HG02973 (cell line): Measurements from ENCODE around the gene FAM89B.
"Not testable (repeated sequence)": the region's sequence is repeated elsewhere in the genome, so short reads cannot be mapped to it uniquely, and the experiment has no call there.

ENCODE experiments used
- ATAC-seq: cut with Tn5 transposase; IDR thresholded peaks from one replicate; pipeline ENCODE4 v1.9.1; 2021; ENCODE audit warnings: moderate library complexity; ENCODE audit not compliant: unreplicated experiment

The FAM89B gene

DNA sequence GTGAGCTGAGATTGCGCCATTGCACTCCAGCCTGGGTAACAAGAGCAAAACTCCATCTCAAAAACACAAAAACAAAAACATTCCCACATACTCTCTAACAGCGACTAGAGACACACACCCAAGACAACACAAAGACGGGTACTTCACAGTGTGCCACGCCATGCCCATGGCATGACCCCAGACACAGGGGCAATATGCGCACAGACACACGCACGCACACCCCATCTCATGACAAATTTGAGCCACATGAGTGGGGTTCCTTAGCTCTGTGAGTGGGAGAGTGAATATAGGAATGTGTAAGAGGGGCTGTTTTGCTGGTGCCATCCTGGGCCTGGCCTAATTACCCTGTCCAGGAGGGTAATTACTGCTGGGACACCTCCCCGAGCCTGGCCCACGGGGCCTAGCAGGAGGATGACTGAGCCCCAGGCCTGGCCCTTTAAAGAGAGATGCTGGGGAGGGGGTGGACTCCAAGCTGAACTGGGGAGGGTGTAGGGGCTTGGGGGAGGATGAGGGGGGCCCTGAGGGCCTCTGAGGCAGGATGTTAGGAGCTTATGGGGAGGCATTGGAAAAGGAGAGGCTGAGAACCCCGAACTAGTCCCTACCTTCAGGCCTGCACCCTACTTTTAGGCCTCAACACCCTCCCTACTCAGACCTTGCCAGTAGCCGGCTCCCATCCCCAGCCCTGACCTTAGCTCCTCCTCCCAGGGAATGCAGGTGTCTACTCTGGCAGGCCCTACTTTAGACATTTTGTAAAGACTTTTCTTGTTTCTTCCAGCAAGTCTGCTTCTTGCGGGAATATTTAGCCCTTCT is 15.7 kb upstream of the FAM89B start:
- ATAC-seq, result no peak

GRCh38 chr11:65557280-65558001 is 14.9 kb upstream of the FAM89B start:
- no peak for ATAC-seq

GRCh38 chr11:65558002-65558929 is 14.1 kb upstream of the FAM89B start, which contains the start of gene LTBP3:
LTBP3 (minus strand) TSS chr11:65558359; CDS start chr11:65557959, 400 bp downstream.
- no peak for ATAC-seq

DNA sequence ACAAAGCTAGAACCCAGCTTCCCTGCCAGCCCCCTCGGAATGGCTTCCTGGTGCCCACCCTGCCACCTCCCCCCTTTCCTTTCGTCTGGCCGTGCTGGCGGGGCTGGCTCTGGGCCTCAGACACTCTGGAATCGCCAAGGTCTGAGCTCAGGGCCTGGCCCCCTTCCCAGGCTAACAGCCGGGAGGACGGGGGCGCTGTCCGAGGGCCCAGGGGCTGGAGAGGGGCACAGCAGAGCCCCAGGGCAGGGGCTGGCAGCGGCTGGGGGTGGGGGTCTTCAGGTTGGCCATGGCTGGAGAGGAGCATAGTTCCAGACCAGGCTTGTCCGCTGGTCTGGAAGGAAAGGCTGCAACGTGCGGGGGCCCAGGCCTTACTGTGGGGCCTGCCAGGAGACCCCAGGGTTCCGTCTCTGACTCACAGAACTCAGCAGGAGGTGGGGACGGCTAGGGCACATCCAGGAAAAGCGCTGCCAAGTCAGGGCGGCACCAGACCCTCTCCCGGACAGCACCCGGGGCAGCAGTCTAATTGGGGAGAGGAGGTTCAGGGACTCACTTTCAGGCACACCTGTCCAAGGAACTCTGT is 13.3 kb upstream of the FAM89B start:
- no peak for ATAC-seq

GRCh38 chr11:65559535-65559934 is 12.8 kb upstream of the FAM89B start:
- no peak for ATAC-seq

DNA sequence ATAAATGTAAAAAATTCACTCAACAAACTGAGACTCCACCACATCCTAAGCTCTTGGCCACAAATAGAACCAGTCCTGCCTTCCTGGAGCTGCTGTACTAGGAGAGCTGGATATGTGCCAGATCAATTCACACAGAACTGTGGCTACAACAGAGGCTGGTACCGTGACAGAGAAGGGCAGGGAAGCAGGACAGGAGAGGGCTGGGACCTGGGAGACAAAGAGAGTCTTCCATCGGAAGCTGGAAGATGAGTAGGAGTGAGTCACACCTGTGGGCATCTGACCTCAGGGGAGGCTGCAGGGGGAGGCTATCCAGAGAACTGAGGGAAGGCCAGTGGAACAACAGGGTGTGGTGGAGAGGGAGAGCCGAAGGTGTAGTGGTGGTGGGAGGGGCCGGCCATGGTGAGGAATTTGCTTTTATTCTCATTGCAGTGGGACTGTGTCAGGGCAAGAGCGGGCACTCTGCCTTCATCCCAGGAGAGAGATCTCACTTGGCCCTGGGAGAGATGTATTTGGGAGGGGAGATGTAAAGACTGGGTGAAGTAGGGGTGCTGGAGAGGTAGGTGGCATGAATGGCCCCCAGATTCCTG is 12.3 kb upstream of the FAM89B start:
- ATAC-seq, result no peak

- no peak for ATAC-seq
Observed at GRCh38 chr11:65560555-65561418, 11.6 kb upstream of the FAM89B start.

- no peak for ATAC-seq
Observed at GRCh38 chr11:65562020-65562419, 10.3 kb upstream of the FAM89B start.

- no peak for ATAC-seq
Observed at GRCh38 chr11:65562788-65563187, 9.6 kb upstream of the FAM89B start.

- no peak for ATAC-seq
Observed at GRCh38 chr11:65563601-65564000, 8.7 kb upstream of the FAM89B start.

- ATAC-seq, result not testable (repeated sequence)
Observed at GRCh38 chr11:65564879-65565559, 7.3 kb upstream of the FAM89B start.

DNA sequence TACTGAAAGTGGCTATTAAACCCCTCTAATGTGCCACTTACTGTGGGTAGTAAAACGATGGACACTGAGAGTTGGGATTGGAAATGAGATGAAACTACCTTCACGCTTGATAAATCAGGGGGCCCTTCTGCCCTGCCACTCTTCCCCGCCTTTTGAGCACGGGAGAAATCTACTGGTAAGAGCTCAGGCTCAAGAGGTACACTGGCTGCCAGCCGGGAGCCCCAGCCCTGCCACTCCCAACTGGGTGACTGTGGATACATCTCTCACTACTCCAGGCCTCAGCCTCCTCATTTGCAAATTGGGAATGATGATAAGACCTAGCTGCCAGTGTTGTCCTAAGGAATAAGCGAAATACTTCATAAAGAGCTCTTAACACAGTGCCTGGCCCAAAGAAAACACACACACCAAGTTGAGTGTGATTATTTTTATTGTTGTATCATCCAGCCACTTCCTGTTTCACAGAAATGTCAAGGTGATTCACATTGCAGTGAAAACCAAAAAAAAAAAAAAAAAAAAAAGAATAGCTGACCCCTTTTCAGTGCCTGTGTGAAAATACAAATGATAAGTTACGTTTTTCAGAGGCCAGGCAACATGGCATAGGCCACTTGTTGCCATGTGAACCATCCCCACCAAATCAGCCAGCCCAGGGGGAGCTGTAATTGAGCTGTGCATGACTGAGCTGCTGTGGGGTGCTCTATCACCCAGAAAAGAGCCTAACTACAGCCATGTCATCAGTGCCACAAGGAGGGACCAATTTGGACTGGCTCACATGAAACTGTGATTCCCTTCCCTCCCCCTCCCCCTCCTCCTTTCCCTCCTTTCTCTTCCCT is 6.5 kb upstream of the FAM89B start:
- no peak for ATAC-seq

DNA sequence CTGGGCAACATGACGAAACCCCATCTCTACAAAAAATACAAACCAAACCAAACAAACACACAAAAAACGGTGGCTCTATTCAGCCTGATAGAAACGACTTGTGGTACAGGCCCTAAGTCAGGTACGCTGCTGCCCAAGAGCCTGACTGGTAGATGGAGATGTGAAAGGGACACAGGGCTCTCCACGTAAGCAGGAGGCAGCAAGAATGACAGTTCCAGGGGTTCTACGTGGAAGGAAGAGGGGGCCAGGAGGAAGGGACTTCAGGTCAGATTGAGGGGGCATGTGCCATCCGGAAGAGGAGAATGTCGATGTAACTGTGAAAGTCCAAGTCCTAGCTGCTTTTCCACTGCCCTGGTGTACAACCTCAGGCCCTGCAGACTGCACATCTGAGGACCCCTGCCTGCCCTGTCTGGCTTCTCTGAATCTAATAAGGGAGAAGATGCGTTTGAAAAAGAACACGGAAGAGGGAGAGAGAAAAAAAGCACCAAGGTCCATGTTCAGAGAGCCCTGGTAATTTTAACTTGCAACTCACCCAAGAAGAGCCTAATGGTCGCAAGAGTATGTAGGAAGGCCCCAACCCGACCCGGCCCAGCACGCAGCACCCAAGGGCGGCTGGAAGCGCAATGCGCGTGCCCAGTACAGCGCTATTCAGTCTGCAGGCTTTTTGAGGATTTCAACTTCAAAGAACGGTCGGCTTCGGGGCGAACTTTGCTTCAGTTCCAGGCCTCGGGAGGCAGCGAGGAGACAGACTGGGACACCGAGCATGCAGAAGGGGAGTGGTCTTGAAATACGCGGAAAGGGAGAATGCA is 3.0 kb upstream of the FAM89B start:
- no peak for ATAC-seq

DNA sequence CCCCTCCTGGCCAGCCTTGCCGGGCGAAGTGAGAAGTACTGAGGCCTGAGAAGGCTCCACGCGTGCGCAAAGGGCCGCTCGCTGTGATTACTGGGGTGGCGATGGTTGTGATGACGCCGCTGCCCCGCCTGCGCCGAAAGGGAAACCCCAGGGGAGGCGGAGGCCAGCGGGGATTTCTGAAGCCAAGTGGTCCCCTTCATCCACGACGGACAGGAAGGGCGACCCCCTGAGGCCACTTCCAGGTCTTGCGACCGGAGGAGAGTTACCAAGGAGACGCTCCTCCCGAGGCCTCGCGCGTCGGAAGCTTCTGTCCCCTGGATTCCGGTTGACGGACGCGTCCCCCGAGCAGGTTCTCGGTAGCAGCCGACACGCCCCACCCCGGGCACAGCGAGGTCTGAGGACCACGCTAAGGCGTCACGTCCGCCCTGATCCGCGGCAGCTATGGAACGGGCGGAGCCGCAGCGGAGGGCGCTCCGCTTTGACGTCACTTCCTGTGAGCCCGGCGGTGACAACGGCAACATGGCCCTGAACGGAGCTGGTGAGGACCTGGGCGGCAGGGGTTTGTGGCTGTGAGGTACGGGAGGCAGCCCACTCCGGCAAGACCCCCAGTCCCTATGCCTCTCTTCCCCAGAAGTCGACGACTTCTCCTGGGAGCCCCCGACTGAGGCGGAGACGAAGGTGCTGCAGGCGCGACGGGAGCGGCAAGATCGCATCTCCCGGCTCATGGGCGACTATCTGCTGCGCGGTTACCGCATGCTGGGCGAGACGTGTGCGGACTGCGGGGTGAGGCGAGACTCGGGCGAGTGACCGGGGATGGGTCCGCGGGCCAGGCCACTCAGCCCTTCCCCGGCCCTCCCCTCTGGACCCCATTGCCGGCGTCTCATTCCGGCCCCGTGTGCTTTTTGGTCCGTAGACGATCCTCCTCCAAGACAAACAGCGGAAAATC is 2.1 kb upstream of the FAM89B start, which contains the start of gene ZNRD2:
Gene ZNRD2, plus strand, starts transcription at position 505 of the 946 bp plus-strand sequence. Its CDS starts 15 bp downstream, at position 520.
- peak; percentile 50 for ATAC-seq

DNA sequence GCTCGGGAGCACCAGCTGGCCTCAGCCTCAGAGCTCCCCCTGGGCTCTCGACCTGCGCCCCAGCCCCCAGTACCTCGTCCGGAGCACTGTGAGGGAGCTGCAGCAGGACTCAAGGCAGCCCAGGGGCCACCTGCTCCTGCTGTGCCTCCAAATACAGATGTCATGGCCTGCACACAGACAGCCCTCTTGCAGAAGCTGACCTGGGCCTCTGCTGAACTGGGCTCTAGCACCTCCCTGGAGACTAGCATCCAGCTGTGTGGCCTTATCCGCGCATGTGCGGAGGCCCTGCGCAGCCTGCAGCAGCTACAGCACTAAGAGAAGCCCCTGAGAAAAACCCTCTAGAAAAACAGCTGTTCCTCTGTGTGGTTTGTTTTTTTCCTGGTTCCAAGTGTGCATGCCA is 918 bp upstream of the FAM89B start:
- no peak for ATAC-seq

GRCh38 chr11:65571940-65572339 is 398 bp upstream of the FAM89B start:
- no peak for ATAC-seq
